GM23338 (cell line): ENCODE results near the gene EXOC4. TPM values are rescaled to one million over a fixed set of nuclear protein-coding genes. Genes with fewer than 3 reads are reported as not detected.

Source experiments
- ATAC-seq: fragments of 200-7000 bp; cut with Tn5 transposase; 3 replicates; pipeline ENCODE4 v1.9.1; 2020
- DNase-seq: peaks from one replicate; pipeline ENCODE4 v3.0.0-alpha.2; 2015; ENCODE audit warnings: low spot score
- H2AFZ ChIP-seq: fragments of 200-600 bp; sonication (generic); 2 replicates; pipeline ENCODE4 v1.8.0; 2016; ENCODE audit warnings: antibody characterized with exemption, mild to moderate bottlenecking, moderate library complexity
- H3F3A ChIP-seq: fragments of 200-600 bp; sonication (generic); replicated peaks from 2 replicates; pipeline ENCODE4 v1.8.0; 2017; ENCODE audit warnings: antibody characterized with exemption, mixed run types, low read depth
- H3K27ac ChIP-seq: fragments of 200-600 bp; sonication (generic); 2 replicates; pipeline ENCODE4 v1.6.1; 2016; ENCODE audit warnings: low read depth
- H3K27me3 ChIP-seq: fragments of 200-600 bp; sonication (generic); 2 replicates; pipeline ENCODE4 v1.8.0; 2016; ENCODE audit warnings: mild to moderate bottlenecking, mixed run types, moderate library complexity; ENCODE audit not compliant: insufficient read depth
- H3K36me3 ChIP-seq: fragments of 200-600 bp; sonication (generic); 2 replicates; pipeline ENCODE4 v1.8.0; 2016; ENCODE audit warnings: mild to moderate bottlenecking; ENCODE audit not compliant: insufficient read depth
- H3K4me1 ChIP-seq: fragments of 200-600 bp; sonication (generic); 2 replicates; pipeline ENCODE4 v1.8.0; 2016; ENCODE audit warnings: mild to moderate bottlenecking, moderate library complexity; ENCODE audit not compliant: insufficient read depth
- H3K4me2 ChIP-seq: fragments of 200-600 bp; sonication (generic); 2 replicates; pipeline ENCODE4 v1.7.1; 2017; ENCODE audit warnings: mixed run types
- H3K4me3 ChIP-seq: fragments of 200-600 bp; sonication (generic); 2 replicates; pipeline ENCODE4 v1.6.1; 2016; ENCODE audit warnings: mixed run types
- H3K79me2 ChIP-seq: fragments of 200-600 bp; sonication (generic); replicated peaks from 2 replicates; pipeline ENCODE4 v1.8.0; 2017; ENCODE audit warnings: mild to moderate bottlenecking; ENCODE audit not compliant: insufficient read depth
- H3K9me2 ChIP-seq: fragments of 200-600 bp; sonication (generic); 2 replicates; pipeline ENCODE4 v1.8.0; 2017; ENCODE audit not compliant: insufficient read depth
- H4K20me1 ChIP-seq: fragments of 200-600 bp; sonication (generic); replicated peaks from 2 replicates; pipeline ENCODE4 v1.8.0; 2017; ENCODE audit warnings: mild to moderate bottlenecking; ENCODE audit not compliant: insufficient read depth
- H3K27ac Mint-ChIP-seq: 2 replicates; pipeline ENCODE4 v1.8.0; 2020; ENCODE audit warnings: inconsistent platforms, mild to moderate bottlenecking, moderate library complexity, mixed read lengths
- H3K27me3 Mint-ChIP-seq: 3 replicates; pipeline ENCODE4 v1.8.0; 2022; ENCODE audit warnings: low read depth, mild to moderate bottlenecking, moderate library complexity, mixed read lengths, inconsistent platforms; ENCODE audit not compliant: insufficient read depth, poor library complexity
- H3K36me3 Mint-ChIP-seq: 3 replicates; pipeline ENCODE4 v1.8.0; 2021; ENCODE audit warnings: low read depth, mild to moderate bottlenecking, inconsistent platforms, moderate library complexity, mixed read lengths
- H3K4me1 Mint-ChIP-seq: 3 replicates; pipeline ENCODE4 v1.8.0; 2020; ENCODE audit warnings: mild to moderate bottlenecking, inconsistent platforms, mixed read lengths
- H3K4me3 Mint-ChIP-seq: 3 replicates; pipeline ENCODE4 v1.8.0; 2021; ENCODE audit warnings: moderate library complexity, mild to moderate bottlenecking, inconsistent platforms, mixed read lengths
- H3K9me3 Mint-ChIP-seq: 3 replicates; pipeline ENCODE4 v1.8.0; 2020; ENCODE audit warnings: moderate library complexity, mild to moderate bottlenecking, inconsistent platforms, mixed read lengths
- CREB1 ChIP-seq: fragments of 250-450 bp; sonication (Bioruptor Pico); IDR thresholded peaks from 2 replicates; pipeline ENCODE4 v1.5.0; 2020; ENCODE audit warnings: low read depth, mild to moderate bottlenecking, moderate library complexity
- JUNB ChIP-seq: IDR thresholded peaks from one replicate; pipeline ENCODE4 v1.6.1; 2016; ENCODE audit warnings: antibody characterized with exemption; ENCODE audit not compliant: unreplicated experiment
- NANOG ChIP-seq: IDR thresholded peaks from 2 replicates; pipeline ENCODE4 v1.6.1; 2016; ENCODE audit warnings: antibody characterized with exemption, borderline replicate concordance
- POLR2AphosphoS5 ChIP-seq: IDR thresholded peaks from 2 replicates; pipeline ENCODE4 v1.6.1; 2016; ENCODE audit warnings: antibody characterized with exemption, low read depth
- ZNF114 ChIP-seq: fragments of 250-450 bp; sonication (Bioruptor Pico); IDR thresholded peaks from 2 replicates; pipeline ENCODE4 v1.5.0; 2020; ENCODE audit warnings: mild to moderate bottlenecking, moderate library complexity
- ZNF331 ChIP-seq: fragments of 250-450 bp; sonication (Bioruptor Pico); IDR thresholded peaks from 2 replicates; pipeline ENCODE4 v1.5.0; 2020; ENCODE audit warnings: low read depth, mild to moderate bottlenecking, moderate library complexity
- polyA plus RNA-seq: library from polyadenylated mRNA; unstranded; fragments of >200 nt; fragmentation: Nextera tagmentation; extraction: Ambion mirVana; gene quantifications from 2 replicates; pipeline ENCODE4 v1.2.1, GENCODE V29; 2016
- total RNA-seq: library from RNA; depleted of rRNA; stranded (reverse); fragments of >200 nt; shearing (Covaris generic); gene quantifications from 2 replicates; pipeline ENCODE4 v1.2.3, GENCODE V29; 2014
- TF ChIP-seq, protein P1 (sequence below), 2 experiments: fragments of 200-600 bp in 1 of 2; sonication (generic) in 1 of 2; conservative IDR thresholded peaks; 2 replicates each; pipeline versions ENCODE4 v1.5.1 to v1.6.1; 2016 to 2017; ENCODE audit warnings: antibody characterized with exemption in 2 of 2, low read depth in 2 of 2, mild to moderate bottlenecking in 2 of 2, moderate library complexity in 1 of 2
- TF ChIP-seq, protein P2 (sequence below): fragments of 250-450 bp; sonication (Bioruptor Pico); IDR thresholded peaks from 2 replicates; pipeline ENCODE4 v1.5.0; 2020; ENCODE audit warnings: mild to moderate bottlenecking, moderate library complexity
- TF ChIP-seq, protein P3 (sequence below): IDR thresholded peaks from one replicate; pipeline ENCODE4 v1.6.1; 2018; ENCODE audit warnings: antibody characterized with exemption; ENCODE audit not compliant: unreplicated experiment

Gene EXOC4
- total and polyA plus RNA-seq, 2 experiments from 2014 or later, result 37.5 to 52.7 TPM

DNA sequence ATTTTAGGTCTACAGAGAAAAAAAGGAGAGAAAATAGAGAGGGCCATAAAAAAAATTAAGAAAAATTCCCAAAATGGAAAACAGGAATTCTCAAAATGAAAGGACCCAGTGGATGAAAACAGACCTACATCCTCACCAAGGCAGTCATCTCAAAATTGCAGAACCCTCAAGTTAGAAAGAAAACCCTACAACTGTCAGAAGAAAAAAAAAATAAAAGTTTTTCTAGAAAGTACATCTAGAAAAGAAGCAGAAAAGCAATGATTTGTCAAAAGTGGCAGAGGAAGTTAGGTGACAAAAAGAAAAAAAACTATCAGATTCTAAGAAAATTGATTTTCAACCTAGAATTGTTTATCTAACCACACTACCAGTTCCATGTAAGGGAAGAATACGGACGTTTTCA is 706.6 kb downstream of the EXOC4 start:
- no peaks in the 10 kb centered on the region for H3K79me2 ChIP-seq
- no peak overlapping the region for H2AFZ ChIP-seq
- no peaks in the 10 kb centered on the region for H3K4me1 ChIP-seq
- H3K27ac ChIP-seq, result no peak overlapping the region
- no peak overlapping the region for H3K27ac Mint-ChIP-seq
- no peaks in the 10 kb centered on the region for H3F3A ChIP-seq
- H3K36me3 ChIP-seq, result no peaks in the 10 kb centered on the region
- TF ChIP-seq NANOG, result no peak
- TF ChIP-seq, protein P1, sequence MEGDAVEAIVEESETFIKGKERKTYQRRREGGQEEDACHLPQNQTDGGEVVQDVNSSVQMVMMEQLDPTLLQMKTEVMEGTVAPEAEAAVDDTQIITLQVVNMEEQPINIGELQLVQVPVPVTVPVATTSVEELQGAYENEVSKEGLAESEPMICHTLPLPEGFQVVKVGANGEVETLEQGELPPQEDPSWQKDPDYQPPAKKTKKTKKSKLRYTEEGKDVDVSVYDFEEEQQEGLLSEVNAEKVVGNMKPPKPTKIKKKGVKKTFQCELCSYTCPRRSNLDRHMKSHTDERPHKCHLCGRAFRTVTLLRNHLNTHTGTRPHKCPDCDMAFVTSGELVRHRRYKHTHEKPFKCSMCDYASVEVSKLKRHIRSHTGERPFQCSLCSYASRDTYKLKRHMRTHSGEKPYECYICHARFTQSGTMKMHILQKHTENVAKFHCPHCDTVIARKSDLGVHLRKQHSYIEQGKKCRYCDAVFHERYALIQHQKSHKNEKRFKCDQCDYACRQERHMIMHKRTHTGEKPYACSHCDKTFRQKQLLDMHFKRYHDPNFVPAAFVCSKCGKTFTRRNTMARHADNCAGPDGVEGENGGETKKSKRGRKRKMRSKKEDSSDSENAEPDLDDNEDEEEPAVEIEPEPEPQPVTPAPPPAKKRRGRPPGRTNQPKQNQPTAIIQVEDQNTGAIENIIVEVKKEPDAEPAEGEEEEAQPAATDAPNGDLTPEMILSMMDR (conservative IDR thresholded peaks at IDR 0.05; ENCODE audit: low read depth in 2 of 2), result no peak
- TF ChIP-seq, protein P2, sequence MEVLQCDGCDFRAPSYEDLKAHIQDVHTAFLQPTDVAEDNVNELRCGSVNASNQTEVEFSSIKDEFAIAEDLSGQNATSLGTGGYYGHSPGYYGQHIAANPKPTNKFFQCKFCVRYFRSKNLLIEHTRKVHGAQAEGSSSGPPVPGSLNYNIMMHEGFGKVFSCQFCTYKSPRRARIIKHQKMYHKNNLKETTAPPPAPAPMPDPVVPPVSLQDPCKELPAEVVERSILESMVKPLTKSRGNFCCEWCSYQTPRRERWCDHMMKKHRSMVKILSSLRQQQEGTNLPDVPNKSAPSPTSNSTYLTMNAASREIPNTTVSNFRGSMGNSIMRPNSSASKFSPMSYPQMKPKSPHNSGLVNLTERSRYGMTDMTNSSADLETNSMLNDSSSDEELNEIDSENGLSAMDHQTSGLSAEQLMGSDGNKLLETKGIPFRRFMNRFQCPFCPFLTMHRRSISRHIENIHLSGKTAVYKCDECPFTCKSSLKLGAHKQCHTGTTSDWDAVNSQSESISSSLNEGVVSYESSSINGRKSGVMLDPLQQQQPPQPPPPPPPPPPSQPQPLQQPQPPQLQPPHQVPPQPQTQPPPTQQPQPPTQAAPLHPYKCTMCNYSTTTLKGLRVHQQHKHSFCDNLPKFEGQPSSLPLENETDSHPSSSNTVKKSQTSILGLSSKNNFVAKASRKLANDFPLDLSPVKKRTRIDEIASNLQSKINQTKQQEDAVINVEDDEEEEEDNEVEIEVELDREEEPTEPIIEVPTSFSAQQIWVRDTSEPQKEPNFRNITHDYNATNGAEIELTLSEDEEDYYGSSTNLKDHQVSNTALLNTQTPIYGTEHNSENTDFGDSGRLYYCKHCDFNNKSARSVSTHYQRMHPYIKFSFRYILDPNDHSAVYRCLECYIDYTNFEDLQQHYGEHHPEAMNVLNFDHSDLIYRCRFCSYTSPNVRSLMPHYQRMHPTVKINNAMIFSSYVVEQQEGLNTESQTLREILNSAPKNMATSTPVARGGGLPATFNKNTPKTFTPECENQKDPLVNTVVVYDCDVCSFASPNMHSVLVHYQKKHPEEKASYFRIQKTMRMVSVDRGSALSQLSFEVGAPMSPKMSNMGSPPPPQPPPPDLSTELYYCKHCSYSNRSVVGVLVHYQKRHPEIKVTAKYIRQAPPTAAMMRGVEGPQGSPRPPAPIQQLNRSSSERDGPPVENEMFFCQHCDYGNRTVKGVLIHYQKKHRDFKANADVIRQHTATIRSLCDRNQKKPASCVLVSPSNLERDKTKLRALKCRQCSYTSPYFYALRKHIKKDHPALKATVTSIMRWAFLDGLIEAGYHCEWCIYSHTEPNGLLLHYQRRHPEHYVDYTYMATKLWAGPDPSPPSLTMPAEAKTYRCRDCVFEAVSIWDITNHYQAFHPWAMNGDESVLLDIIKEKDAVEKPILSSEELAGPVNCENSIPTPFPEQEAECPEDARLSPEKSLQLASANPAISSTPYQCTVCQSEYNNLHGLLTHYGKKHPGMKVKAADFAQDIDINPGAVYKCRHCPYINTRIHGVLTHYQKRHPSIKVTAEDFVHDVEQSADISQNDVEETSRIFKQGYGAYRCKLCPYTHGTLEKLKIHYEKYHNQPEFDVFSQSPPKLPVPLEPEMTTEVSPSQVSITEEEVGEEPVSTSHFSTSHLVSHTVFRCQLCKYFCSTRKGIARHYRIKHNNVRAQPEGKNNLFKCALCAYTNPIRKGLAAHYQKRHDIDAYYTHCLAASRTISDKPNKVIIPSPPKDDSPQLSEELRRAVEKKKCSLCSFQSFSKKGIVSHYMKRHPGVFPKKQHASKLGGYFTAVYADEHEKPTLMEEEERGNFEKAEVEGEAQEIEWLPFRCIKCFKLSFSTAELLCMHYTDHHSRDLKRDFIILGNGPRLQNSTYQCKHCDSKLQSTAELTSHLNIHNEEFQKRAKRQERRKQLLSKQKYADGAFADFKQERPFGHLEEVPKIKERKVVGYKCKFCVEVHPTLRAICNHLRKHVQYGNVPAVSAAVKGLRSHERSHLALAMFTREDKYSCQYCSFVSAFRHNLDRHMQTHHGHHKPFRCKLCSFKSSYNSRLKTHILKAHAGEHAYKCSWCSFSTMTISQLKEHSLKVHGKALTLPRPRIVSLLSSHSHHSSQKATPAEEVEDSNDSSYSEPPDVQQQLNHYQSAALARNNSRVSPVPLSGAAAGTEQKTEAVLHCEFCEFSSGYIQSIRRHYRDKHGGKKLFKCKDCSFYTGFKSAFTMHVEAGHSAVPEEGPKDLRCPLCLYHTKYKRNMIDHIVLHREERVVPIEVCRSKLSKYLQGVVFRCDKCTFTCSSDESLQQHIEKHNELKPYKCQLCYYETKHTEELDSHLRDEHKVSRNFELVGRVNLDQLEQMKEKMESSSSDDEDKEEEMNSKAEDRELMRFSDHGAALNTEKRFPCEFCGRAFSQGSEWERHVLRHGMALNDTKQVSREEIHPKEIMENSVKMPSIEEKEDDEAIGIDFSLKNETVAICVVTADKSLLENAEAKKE (CRISPR knock-in tag), result no peak
- TF ChIP-seq POLR2AphosphoS5, result no peak
- TF ChIP-seq ZNF331 (CRISPR knock-in tag), result no peak
- no peak for TF ChIP-seq ZNF114 (CRISPR knock-in tag)
- TF ChIP-seq JUNB, result no peak
- no peak for TF ChIP-seq CREB1 (CRISPR knock-in tag)
- TF ChIP-seq, protein P3, sequence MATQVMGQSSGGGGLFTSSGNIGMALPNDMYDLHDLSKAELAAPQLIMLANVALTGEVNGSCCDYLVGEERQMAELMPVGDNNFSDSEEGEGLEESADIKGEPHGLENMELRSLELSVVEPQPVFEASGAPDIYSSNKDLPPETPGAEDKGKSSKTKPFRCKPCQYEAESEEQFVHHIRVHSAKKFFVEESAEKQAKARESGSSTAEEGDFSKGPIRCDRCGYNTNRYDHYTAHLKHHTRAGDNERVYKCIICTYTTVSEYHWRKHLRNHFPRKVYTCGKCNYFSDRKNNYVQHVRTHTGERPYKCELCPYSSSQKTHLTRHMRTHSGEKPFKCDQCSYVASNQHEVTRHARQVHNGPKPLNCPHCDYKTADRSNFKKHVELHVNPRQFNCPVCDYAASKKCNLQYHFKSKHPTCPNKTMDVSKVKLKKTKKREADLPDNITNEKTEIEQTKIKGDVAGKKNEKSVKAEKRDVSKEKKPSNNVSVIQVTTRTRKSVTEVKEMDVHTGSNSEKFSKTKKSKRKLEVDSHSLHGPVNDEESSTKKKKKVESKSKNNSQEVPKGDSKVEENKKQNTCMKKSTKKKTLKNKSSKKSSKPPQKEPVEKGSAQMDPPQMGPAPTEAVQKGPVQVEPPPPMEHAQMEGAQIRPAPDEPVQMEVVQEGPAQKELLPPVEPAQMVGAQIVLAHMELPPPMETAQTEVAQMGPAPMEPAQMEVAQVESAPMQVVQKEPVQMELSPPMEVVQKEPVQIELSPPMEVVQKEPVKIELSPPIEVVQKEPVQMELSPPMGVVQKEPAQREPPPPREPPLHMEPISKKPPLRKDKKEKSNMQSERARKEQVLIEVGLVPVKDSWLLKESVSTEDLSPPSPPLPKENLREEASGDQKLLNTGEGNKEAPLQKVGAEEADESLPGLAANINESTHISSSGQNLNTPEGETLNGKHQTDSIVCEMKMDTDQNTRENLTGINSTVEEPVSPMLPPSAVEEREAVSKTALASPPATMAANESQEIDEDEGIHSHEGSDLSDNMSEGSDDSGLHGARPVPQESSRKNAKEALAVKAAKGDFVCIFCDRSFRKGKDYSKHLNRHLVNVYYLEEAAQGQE, result no peak
- ATAC-seq, result no peak
- no peaks in the 10 kb centered on the region for H3K27me3 ChIP-seq
- H3K4me3 Mint-ChIP-seq, result no peak overlapping the region
- no peaks in the 10 kb centered on the region for H4K20me1 ChIP-seq
- no peak overlapping the region for H3K4me3 ChIP-seq
- no peaks in the 10 kb centered on the region for H3K27me3 Mint-ChIP-seq
- peaks cover 23% of the 10 kb centered on the region for H3K9me3 Mint-ChIP-seq
- H3K4me1 Mint-ChIP-seq, result peaks cover 11% of the 10 kb centered on the region; the same call in 1 of the 3 replicates
- peaks cover 20% of the 10 kb centered on the region for H3K36me3 Mint-ChIP-seq
- no peaks in the 10 kb centered on the region for H3K9me2 ChIP-seq
- H3K4me2 ChIP-seq, result no peak overlapping the region
- DNase-seq, result no peak
